ENCODE results near the gene GYPA.

GRCh38 chr4:144181391-144181790, 40.9 kb upstream of the GYPA start:
- TF ChIP-seq POLR2AphosphoS5 (IDR thresholded peaks at IDR 0.05) (no peak), CTCF (IDR thresholded peaks at IDR 0.05) (no peak), POLR2A (IDR thresholded peaks at IDR 0.05) (no peak)
